DMS 273 (cell line): ENCODE data around the gene NCMAP.
A peak's percentile ranks its signal among the peaks of the same experiment; 100 is the strongest.

ENCODE experiments used
- DNase-seq: peaks from one replicate; lab custom pipeline; 2025; ENCODE audit not compliant: unreplicated experiment; lab: John Stamatoyannopoulos, UW

NCMAP gene

GRCh38 chr1:24570265-24571125 lies 14.6 kb downstream of the NCMAP start:
- DNase-seq, result no peak

- no peak for DNase-seq
Observed at GRCh38 chr1:24572301-24572700, 16.4 kb downstream of the NCMAP start.

- no peak for DNase-seq
Observed at GRCh38 chr1:24575905-24576587, 20.2 kb downstream of the NCMAP start.

GRCh38 chr1:24578846-24579245 lies 23.0 kb downstream of the NCMAP start:
- no peak for DNase-seq

- DNase-seq, result no peak
Observed at GRCh38 chr1:24580756-24581155, 24.9 kb downstream of the NCMAP start.

- no peak for DNase-seq
Observed at GRCh38 chr1:24584171-24584647, 28.3 kb downstream of the NCMAP start.

- DNase-seq, result no peak
Observed at GRCh38 chr1:24586119-24586518, 30.2 kb downstream of the NCMAP start.

GRCh38 chr1:24586970-24587820 lies 31.3 kb downstream of the NCMAP start:
- peak; percentile 81 for DNase-seq

GRCh38 chr1:24588573-24588972 lies 32.7 kb downstream of the NCMAP start:
- DNase-seq, result no peak

- no peak for DNase-seq
Observed at GRCh38 chr1:24589200-24589599, 33.3 kb downstream of the NCMAP start.

- no peak for DNase-seq
Observed at GRCh38 chr1:24591781-24592180, 35.9 kb downstream of the NCMAP start.

- no peak for DNase-seq
Observed at GRCh38 chr1:24594328-24594598, 38.4 kb downstream of the NCMAP start.

GRCh38 chr1:24596401-24596880 lies 40.6 kb downstream of the NCMAP start:
- DNase-seq, result no peak

- DNase-seq, result no peak
Observed at GRCh38 chr1:24599265-24599664, 43.4 kb downstream of the NCMAP start.

- no peak for DNase-seq
Observed at GRCh38 chr1:24600551-24600950, 44.7 kb downstream of the NCMAP start.

GRCh38 chr1:24605534-24606295 lies 49.8 kb downstream of the NCMAP start:
- DNase-seq, result no peak

GRCh38 chr1:24606296-24606605 lies 50.4 kb downstream of the NCMAP start:
- no peak for DNase-seq

GRCh38 chr1:24606621-24607020 lies 50.7 kb downstream of the NCMAP start:
- DNase-seq, result no peak

- no peak for DNase-seq
Observed at GRCh38 chr1:24609949-24610517, 54.1 kb downstream of the NCMAP start.

- no peak for DNase-seq
Observed at GRCh38 chr1:24619376-24619775, 63.5 kb downstream of the NCMAP start.

GRCh38 chr1:24620678-24621077 lies 64.8 kb downstream of the NCMAP start:
- no peak for DNase-seq
